Loucy (cell line): Measurements from ENCODE around the gene SPPL2C.

Experiments
- H2AFZ ChIP-seq: fragments of 200-600 bp; sonication (generic); 2 replicates; pipeline ENCODE4 v1.6.0; 2016; ENCODE audit warnings: antibody characterized with exemption, mild to moderate bottlenecking, low read length, moderate library complexity
- H3F3A ChIP-seq: fragments of 200-600 bp; 2 replicates; pipeline ENCODE4 v1.6.0; 2016; ENCODE audit warnings: antibody characterized with exemption, low read depth, mild to moderate bottlenecking
- H3K27me3 ChIP-seq: fragments of 200-600 bp; sonication (generic); 2 replicates; pipeline ENCODE4 v1.6.1; 2014; ENCODE audit warnings: low read length, mild to moderate bottlenecking; ENCODE audit not compliant: insufficient read depth, poor library complexity, severe bottlenecking
- H3K36me3 ChIP-seq: fragments of 200-600 bp; sonication (generic); 2 replicates; pipeline ENCODE4 v1.6.1; 2016; ENCODE audit warnings: low read length; ENCODE audit not compliant: insufficient read depth
- H3K4me1 ChIP-seq: fragments of 200-600 bp; sonication (generic); 2 replicates; pipeline ENCODE4 v1.5.1; 2014; ENCODE audit warnings: low read length, mild to moderate bottlenecking; ENCODE audit not compliant: insufficient read depth, poor library complexity, severe bottlenecking
- H3K4me2 ChIP-seq: fragments of 200-600 bp; sonication (generic); 2 replicates; pipeline ENCODE4 v1.6.0; 2014; ENCODE audit warnings: antibody characterized with exemption, low read length, low read depth, mild to moderate bottlenecking; ENCODE audit not compliant: poor library complexity, severe bottlenecking
- H3K4me3 ChIP-seq: fragments of 200-600 bp; sonication (generic); 2 replicates; pipeline ENCODE4 v1.5.1; 2014; ENCODE audit warnings: low read length, mild to moderate bottlenecking, mixed read lengths; ENCODE audit not compliant: poor library complexity, severe bottlenecking
- H3K79me2 ChIP-seq: fragments of 200-600 bp; sonication (generic); 2 replicates; pipeline ENCODE4 v1.6.1; 2014; ENCODE audit warnings: low read length; ENCODE audit not compliant: insufficient read depth
- H3K9ac ChIP-seq: fragments of 200-600 bp; sonication (generic); 2 replicates; pipeline ENCODE4 v1.6.0; 2014; ENCODE audit warnings: mild to moderate bottlenecking, low read depth, low read length, moderate library complexity; ENCODE audit not compliant: poor library complexity, severe bottlenecking
- H3K9me2 ChIP-seq: fragments of 200-600 bp; sonication (generic); replicated peaks from 2 replicates; pipeline ENCODE4 v1.6.1; 2016; ENCODE audit warnings: low read depth, low read length, mixed read lengths
- H3K9me3 ChIP-seq: fragments of 200-600 bp; sonication (generic); 2 replicates; pipeline ENCODE4 v1.6.1; 2014; ENCODE audit warnings: mild to moderate bottlenecking, antibody characterized with exemption, low read length, low read depth; ENCODE audit not compliant: insufficient read depth
- H4K20me1 ChIP-seq: fragments of 200-600 bp; sonication (generic); 2 replicates; pipeline ENCODE4 v1.6.0; 2014; ENCODE audit warnings: antibody characterized with exemption, low read length, mild to moderate bottlenecking; ENCODE audit not compliant: insufficient read depth, poor library complexity, severe bottlenecking
- CTCF ChIP-seq: fragments of 200-600 bp; sonication (generic); conservative IDR thresholded peaks from 2 replicates; pipeline ENCODE4 v1.5.1; 2014; ENCODE audit warnings: mild to moderate bottlenecking, antibody characterized with exemption, low read length
- EZH2phosphoT487 ChIP-seq: fragments of 200-600 bp; IDR thresholded peaks from 2 replicates; pipeline ENCODE4 v1.6.1; 2018; ENCODE audit warnings: antibody characterized with exemption, mild to moderate bottlenecking, moderate library complexity, borderline replicate concordance

SPPL2C gene

GRCh38 chr17:45818041-45818440 lies 26.6 kb upstream of the SPPL2C start:
- Histone ChIP-seq H3K4me3 (no peak overlapping the region), H3K4me1 (no peaks in the 10 kb centered on the region), H3K79me2 (no peaks in the 10 kb centered on the region), H3K36me3 (no peaks in the 10 kb centered on the region), H4K20me1 (no peaks in the 10 kb centered on the region), H3F3A (no peaks in the 10 kb centered on the region), H2AFZ (no peak overlapping the region), H3K9me3 (no peaks in the 10 kb centered on the region), H3K4me2 (no peak overlapping the region), H3K9me2 (no peaks in the 10 kb centered on the region), H3K9ac (no peak overlapping the region), H3K27me3 (no peaks in the 10 kb centered on the region)
- TF ChIP-seq EZH2phosphoT487 (no peak), CTCF (no peak)

GRCh38 chr17:45818699-45819098 lies 26.0 kb upstream of the SPPL2C start:
- no peaks in the 10 kb centered on the region for H3K79me2 ChIP-seq
- no peak overlapping the region for H2AFZ ChIP-seq
- H4K20me1 ChIP-seq: no peaks in the 10 kb centered on the region
- no peaks in the 10 kb centered on the region for H3K9me2 ChIP-seq
- H3K27me3 ChIP-seq: no peaks in the 10 kb centered on the region
- H3K9me3 ChIP-seq: no peaks in the 10 kb centered on the region
- H3K4me1 ChIP-seq: peaks cover 5% of the 10 kb centered on the region
- TF ChIP-seq CTCF (no peak), EZH2phosphoT487 (no peak)
- H3K4me3 ChIP-seq: no peak overlapping the region
- H3K9ac ChIP-seq: no peak overlapping the region
- H3K4me2 ChIP-seq: no peak overlapping the region
- no peaks in the 10 kb centered on the region for H3K36me3 ChIP-seq
- H3F3A ChIP-seq: no peaks in the 10 kb centered on the region

GRCh38 chr17:45819632-45820031 lies 25.0 kb upstream of the SPPL2C start:
- no peak for TF ChIP-seq EZH2phosphoT487
- TF ChIP-seq CTCF: no peak
- H2AFZ ChIP-seq: no peak overlapping the region
- H3K4me3 ChIP-seq: no peak overlapping the region
- no peak overlapping the region for H3K4me2 ChIP-seq
- H3K9ac ChIP-seq: no peak overlapping the region
- H3K36me3 ChIP-seq: no peaks in the 10 kb centered on the region
- peaks cover 8% of the 10 kb centered on the region for H3K4me1 ChIP-seq
- H3F3A ChIP-seq: no peaks in the 10 kb centered on the region
- H3K9me2 ChIP-seq: no peaks in the 10 kb centered on the region
- H3K9me3 ChIP-seq: no peaks in the 10 kb centered on the region
- no peaks in the 10 kb centered on the region for H4K20me1 ChIP-seq
- no peaks in the 10 kb centered on the region for H3K79me2 ChIP-seq
- H3K27me3 ChIP-seq: no peaks in the 10 kb centered on the region
